BLaER1 treated with 17β-estradiol and CSF1 and Interleukin-3, amounts not matched to agents 10 nM and 100 nM (cell line): ENCODE results near the gene FCHSD2.

Experiments used
- H3K27ac ChIP-seq, 11 experiments: shearing (Covaris generic); formaldehyde crosslinking; 2 replicates each; pipeline ENCODE4 v1.8.1; 2022
- H3K27me3 ChIP-seq, 11 experiments: shearing (Covaris generic); formaldehyde crosslinking; 2 replicates each; pipeline ENCODE4 v1.8.1; 2022
- H3K36me3 ChIP-seq, 11 experiments: shearing (Covaris generic); formaldehyde crosslinking; 2 replicates each; pipeline ENCODE4 v1.8.1; 2022
- H3K4me1 ChIP-seq, 10 experiments: shearing (Covaris generic); formaldehyde crosslinking; 2 replicates each; pipeline ENCODE4 v1.8.1; 2022
- H3K4me2 ChIP-seq, 11 experiments: shearing (Covaris generic); formaldehyde crosslinking; 2 replicates each; pipeline ENCODE4 v1.8.1; 2022
- H3K4me3 ChIP-seq, 10 experiments: shearing (Covaris generic); formaldehyde crosslinking; 2 replicates each; pipeline ENCODE4 v1.8.1; 2022
- H3K9ac ChIP-seq, 11 experiments: shearing (Covaris generic); formaldehyde crosslinking; 2 replicates each; pipeline ENCODE4 v1.8.1; 2022
- H3K9me3 ChIP-seq, 11 experiments: shearing (Covaris generic); formaldehyde crosslinking; replicated peaks in 1 of 11; 2 replicates each; pipeline ENCODE4 v1.8.1; 2022
- H4K20me1 ChIP-seq, 11 experiments: shearing (Covaris generic); formaldehyde crosslinking; 2 replicates each; pipeline ENCODE4 v1.8.1; 2022
- Cebpa-rat ChIP-seq, 11 experiments: shearing (Covaris generic); IDR thresholded peaks; 2 replicates each; pipeline ENCODE4 v1.8.1; 2022

The FCHSD2 gene

DNA sequence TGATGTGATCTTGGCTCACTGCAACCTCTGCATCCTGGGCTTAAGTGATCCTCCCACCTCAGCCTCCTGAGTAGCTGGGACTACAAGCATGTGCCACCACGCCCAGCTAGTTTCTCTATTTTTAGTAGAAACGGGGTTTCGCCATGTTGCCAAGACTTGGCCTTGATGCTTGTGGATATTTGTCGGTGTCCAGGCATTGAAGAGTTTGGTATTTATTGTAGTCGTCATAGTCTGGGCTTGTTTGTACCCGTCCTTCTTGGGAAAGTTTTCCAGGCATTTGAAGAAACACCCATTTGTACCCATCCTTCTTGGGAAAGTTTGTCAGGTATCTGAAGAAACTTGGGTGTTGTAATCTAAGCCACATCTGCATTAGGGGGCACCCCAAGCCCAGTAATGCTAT, 28.7 kb downstream of the FCHSD2 start:
- no peak for TF ChIP-seq Cebpa-rat (IDR thresholded peaks at IDR 0.05)
- Histone ChIP-seq H3K4me2 (no peak overlapping the region), H3K9me3 (peaks cover 35 to 85% (median 76%) of the 10 kb centered on the region in 11 experiments; a peak in 21 of 22 replicates), H3K4me3 (no peak overlapping the region), H3K4me1 (peaks cover 0 to 35% (median 0%) of the 10 kb centered on the region in 10 experiments; a peak in 6 of 20 replicates), H3K9ac (no peak overlapping the region), H3K27me3 (no peaks in the 10 kb centered on the region), H3K36me3 (peaks cover 54 to 75% (median 66%) of the 10 kb centered on the region in 11 experiments), H3K27ac (no peak overlapping the region), H4K20me1 (peaks cover 0 to 51% (median 0%) of the 10 kb centered on the region in 11 experiments; a peak in 5 of 22 replicates)

DNA sequence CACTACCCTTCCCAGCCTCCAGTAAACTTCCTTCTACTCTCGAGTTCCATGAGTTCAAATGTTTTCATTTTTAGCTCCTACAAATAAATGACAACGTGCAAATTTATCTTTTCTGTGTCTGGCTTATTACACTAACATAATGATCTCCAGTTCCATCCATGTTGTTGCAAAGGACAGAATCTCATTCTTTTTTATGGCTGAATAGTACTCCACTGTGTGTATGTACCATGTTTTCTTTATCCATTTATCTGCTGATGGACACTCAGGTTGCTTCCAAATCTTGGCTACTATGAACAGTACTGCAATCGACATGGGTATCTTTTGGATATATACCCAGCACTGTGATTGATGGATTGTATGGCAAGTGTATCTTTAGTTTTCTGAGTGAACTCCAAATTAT, 34.5 kb downstream of the FCHSD2 start:
- H3K4me1 ChIP-seq = peaks cover 0 to 17% (median 0%) of the 10 kb centered on the region in 10 experiments; a peak in 3 of 20 replicates
- no peak overlapping the region for H3K9ac ChIP-seq
- peaks cover 14 to 52% (median 35%) of the 10 kb centered on the region in 11 experiments; a peak in 21 of 22 replicates for H3K9me3 ChIP-seq
- H4K20me1 ChIP-seq = peaks cover 0 to 57% (median under 1%) of the 10 kb centered on the region in 11 experiments; a peak in 8 of 22 replicates
- H3K27ac ChIP-seq = no peak overlapping the region
- no peak overlapping the region for H3K4me3 ChIP-seq
- no peak overlapping the region for H3K4me2 ChIP-seq
- peaks cover 28 to 69% (median 41%) of the 10 kb centered on the region in 11 experiments; a peak in 21 of 22 replicates for H3K36me3 ChIP-seq
- no peaks in the 10 kb centered on the region for H3K27me3 ChIP-seq
- TF ChIP-seq Cebpa-rat (IDR thresholded peaks at IDR 0.05) = no peak

DNA sequence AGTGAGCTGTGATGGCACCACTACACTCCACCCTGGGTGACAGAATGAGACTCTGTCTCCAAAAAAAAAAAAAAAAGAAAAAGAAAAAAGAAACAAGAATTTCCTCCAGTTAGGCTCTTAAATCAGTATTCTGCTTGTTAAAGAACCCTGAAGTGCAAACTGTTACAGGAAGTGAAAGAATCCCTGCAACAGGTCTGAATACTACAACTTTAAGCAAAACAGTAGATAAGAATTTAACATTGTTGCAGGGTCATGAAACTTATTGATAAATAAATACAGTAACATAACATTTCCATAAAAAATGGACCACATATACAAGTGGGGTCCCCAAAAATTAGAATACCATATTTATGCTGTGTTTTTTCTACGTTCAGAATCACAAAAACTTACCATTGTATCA, 35.8 kb downstream of the FCHSD2 start:
- no peak overlapping the region for H3K4me3 ChIP-seq
- TF ChIP-seq Cebpa-rat (IDR thresholded peaks at IDR 0.05) = no peak

DNA sequence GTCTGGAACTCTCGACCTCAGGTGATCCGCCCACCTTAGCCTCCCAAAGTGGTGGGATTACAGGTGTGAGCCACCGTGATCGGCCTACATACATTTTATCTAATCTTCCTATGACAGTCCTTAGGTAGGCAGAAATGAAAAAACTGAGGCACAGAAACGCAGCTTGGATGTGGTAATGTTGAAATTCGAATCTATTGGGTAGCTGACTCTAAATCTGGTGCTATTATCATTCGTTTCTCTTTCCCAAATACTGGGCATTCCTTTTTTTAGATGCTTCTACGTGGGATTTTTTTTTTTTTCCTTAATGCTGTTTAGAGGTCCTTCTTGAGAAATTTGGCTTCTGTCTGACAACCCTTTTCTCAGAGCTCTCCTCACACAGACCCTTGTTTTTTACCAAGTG, 41.5 kb downstream of the FCHSD2 start:
- Histone ChIP-seq H3K4me3 (no peak overlapping the region), H3K36me3 (peaks cover 38 to 71% (median 55%) of the 10 kb centered on the region in 11 experiments), H3K9ac (no peak overlapping the region), H3K27me3 (no peaks in the 10 kb centered on the region), H3K27ac (no peak overlapping the region), H3K4me2 (no peak overlapping the region), H4K20me1 (peaks cover 0 to 85% (median 12%) of the 10 kb centered on the region in 11 experiments; a peak in 13 of 22 replicates), H3K9me3 (peaks cover 0 to 13% (median 4%) of the 10 kb centered on the region in 11 experiments; a peak in 7 of 22 replicates), H3K4me1 (peaks cover 0 to 59% (median 0%) of the 10 kb centered on the region in 10 experiments; a peak in 8 of 20 replicates)
- TF ChIP-seq Cebpa-rat (IDR thresholded peaks at IDR 0.05) = no peak

More for the DNA sequence above, 35.8 kb downstream of the FCHSD2 start:
- Histone ChIP-seq H3K4me2 (no peak overlapping the region), H3K27me3 (no peaks in the 10 kb centered on the region), H3K9me3 (peaks cover 10 to 41% (median 27%) of the 10 kb centered on the region in 11 experiments; a peak in 20 of 22 replicates), H3K9ac (no peak overlapping the region), H3K36me3 (peaks cover 23 to 71% (median 42%) of the 10 kb centered on the region in 11 experiments; a peak in 20 of 22 replicates), H3K4me1 (peaks cover 0 to 29% (median 0%) of the 10 kb centered on the region in 10 experiments; a peak in 3 of 20 replicates), H4K20me1 (peaks cover 0 to 69% (median 4%) of the 10 kb centered on the region in 11 experiments; a peak in 9 of 22 replicates), H3K27ac (no peak overlapping the region)

DNA sequence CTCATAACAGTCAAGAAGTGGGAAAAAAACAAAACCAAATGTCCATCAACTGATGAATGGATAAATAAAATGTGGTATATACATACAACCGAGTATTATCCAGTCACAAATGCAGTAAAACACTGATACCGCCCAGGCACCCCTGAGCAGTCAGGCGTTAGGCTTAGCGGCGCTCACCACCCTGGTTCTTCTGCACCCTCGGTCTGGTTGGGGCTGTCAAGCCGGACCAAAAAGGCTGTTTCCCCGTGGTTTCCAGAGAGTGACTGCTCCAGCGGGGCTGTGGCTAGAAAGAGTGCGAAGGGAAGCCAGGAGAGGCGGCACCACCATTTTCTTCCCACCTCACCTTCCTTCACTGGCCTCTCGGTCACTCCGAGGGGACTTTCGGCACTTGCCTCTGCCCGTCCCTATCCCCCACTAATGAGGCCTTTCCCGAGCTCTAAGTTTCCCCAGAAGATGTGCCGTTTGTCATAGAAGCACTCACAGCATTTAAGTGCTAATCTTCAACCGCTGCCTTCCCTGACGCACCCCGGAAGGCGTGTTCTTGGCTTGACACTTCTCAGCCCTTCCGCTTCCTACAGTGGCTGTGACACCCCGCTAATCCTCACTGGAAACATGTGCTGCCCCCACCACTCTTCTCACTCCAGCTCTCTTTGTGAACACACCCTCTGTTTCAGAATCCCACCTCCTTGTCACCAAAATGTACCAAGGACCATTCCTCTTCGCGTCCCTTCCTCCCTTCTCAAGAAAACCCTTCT, 42.4 kb downstream of the FCHSD2 start:
- Histone ChIP-seq H3K9me3 (peaks cover 0 to 13% (median 4%) of the 10 kb centered on the region in 11 experiments; a peak in 7 of 22 replicates), H3K4me1 (peaks cover 0 to 68% (median 0%) of the 10 kb centered on the region in 10 experiments; a peak in 8 of 20 replicates), H3K27me3 (no peaks in the 10 kb centered on the region), H4K20me1 (peaks cover 0 to 85% (median 12%) of the 10 kb centered on the region in 11 experiments; a peak in 13 of 22 replicates), H3K4me2 (peak overlapping the region in 2 of 11 experiments; percentile 15 to 35; a peak in 2 of 22 replicates), H3K36me3 (peaks cover 35 to 68% (median 53%) of the 10 kb centered on the region in 11 experiments), H3K4me3 (no peak overlapping the region), H3K27ac (no peak overlapping the region), H3K9ac (no peak overlapping the region)
- no peak for TF ChIP-seq Cebpa-rat (IDR thresholded peaks at IDR 0.05)

DNA sequence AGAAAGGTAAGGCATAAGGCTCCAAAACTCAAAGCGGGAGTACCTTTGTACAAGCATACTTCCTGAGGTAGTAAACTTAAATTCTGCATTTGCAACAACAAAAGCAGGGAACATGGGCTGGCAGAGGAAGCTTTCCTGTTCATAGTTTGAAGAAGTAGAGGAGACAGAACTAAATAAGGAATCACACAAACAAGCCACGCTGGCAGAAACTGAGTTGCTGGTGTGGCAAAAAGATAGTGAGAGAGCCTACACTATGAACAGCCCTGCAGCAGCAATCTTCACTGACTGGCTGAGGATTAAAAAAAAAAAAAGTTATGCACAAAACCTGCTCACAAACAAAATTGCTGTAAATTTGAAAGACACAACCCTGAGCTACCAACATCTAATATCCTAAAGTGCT, 46.5 kb downstream of the FCHSD2 start:
- H3K9ac ChIP-seq = peak overlapping the region in 3 of 11 experiments; percentile 23 to 71 (median 65); a peak in 5 of 22 replicates
- H4K20me1 ChIP-seq = peaks cover 0 to 72% (median 10%) of the 10 kb centered on the region in 11 experiments; a peak in 12 of 22 replicates
- peak overlapping the region in 4 of 11 experiments; percentile 12 to 92 (median 74); a peak in 7 of 22 replicates for H3K4me2 ChIP-seq
- no peaks in the 10 kb centered on the region for H3K27me3 ChIP-seq
- H3K27ac ChIP-seq = peak overlapping the region in 3 of 11 experiments; percentile 32 to 68 (median 57); a peak in 5 of 22 replicates
- peak overlapping the region in 2 of 10 experiments; percentile 2 to 27; a peak in 3 of 20 replicates for H3K4me3 ChIP-seq
- peaks cover 0 to 86% (median 0%) of the 10 kb centered on the region in 10 experiments; a peak in 8 of 20 replicates for H3K4me1 ChIP-seq
- peaks cover 34 to 68% (median 52%) of the 10 kb centered on the region in 11 experiments for H3K36me3 ChIP-seq
- TF ChIP-seq Cebpa-rat (IDR thresholded peaks at IDR 0.05) = no peak
- H3K9me3 ChIP-seq = peaks cover 0 to 21% (median 12%) of the 10 kb centered on the region in 11 experiments; a peak in 10 of 22 replicates

DNA sequence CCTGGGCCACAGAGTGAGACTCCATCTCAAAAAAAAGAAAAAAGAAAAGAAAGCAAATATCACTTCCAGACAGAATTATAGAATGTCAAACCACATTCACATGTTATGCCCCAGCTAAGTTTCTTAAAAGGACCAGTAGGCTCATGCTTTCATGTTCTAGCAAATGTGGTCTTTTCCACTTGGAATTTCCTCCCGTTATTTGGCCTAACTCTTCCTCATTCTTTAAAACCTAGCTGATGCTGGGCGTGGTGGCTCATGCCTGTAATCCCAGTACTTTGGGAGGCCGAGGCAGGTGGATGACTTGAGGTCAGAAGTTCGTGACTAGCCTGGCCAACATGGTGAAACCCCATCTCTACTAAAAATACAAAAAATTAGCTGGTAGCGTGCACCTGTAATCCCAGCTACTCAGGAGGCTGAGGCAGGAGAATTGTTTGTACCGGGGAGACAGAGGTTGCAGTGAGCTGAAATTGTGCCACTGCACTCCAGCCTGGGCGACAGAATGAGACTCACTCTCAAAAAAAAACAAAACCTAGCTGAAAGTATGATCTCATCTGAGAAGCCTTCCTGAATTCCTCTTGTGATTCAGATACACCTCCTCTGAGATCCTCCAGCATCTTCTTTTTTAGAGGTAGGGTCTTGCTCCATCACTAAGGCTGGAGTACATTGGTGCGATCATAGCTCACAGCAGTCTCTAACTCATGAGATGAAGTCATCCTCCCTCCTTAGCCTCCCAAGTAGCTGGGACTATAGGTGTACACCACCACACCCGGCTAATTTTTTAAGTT, 50.4 kb downstream of the FCHSD2 start:
- peaks cover 24 to 50% (median 40%) of the 10 kb centered on the region in 11 experiments for H3K36me3 ChIP-seq
- no peak for TF ChIP-seq Cebpa-rat (IDR thresholded peaks at IDR 0.05)
- H3K4me3 ChIP-seq = no peak overlapping the region
- H3K27ac ChIP-seq = no peak overlapping the region
- H3K4me1 ChIP-seq = peaks cover 0 to 83% (median 12%) of the 10 kb centered on the region in 10 experiments; a peak in 12 of 20 replicates
- no peak overlapping the region for H3K4me2 ChIP-seq
- H3K9me3 ChIP-seq = peaks cover 0 to 20% (median 12%) of the 10 kb centered on the region in 11 experiments; a peak in 9 of 22 replicates
- no peak overlapping the region for H3K9ac ChIP-seq
- H3K27me3 ChIP-seq = no peaks in the 10 kb centered on the region
- peaks cover 0 to 53% (median 4%) of the 10 kb centered on the region in 11 experiments; a peak in 10 of 22 replicates for H4K20me1 ChIP-seq

DNA sequence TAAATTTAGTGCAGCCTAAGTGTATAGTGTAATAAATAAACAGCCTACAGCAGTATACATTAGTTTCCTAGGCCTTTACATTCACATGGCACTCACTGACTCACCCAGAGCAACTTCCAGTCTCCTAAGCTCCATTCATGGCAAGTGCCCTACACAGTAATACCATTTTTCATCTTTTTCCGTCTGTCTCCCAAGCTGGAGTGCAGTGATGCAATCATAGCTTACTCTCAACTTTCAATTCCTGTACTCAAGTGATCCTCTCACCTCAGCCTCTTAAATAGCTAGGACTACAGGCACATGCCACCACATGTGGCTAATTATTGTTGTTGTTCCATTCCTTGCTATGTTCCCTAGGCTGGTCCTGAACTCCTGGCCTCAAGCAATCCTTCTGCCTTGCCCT, 54.4 kb downstream of the FCHSD2 start:
- peaks cover 0 to 23% (median 0%) of the 10 kb centered on the region in 11 experiments; a peak in 6 of 22 replicates for H4K20me1 ChIP-seq
- H3K9me3 ChIP-seq = peaks cover 0 to 14% (median 7%) of the 10 kb centered on the region in 11 experiments; a peak in 7 of 22 replicates

More for the DNA sequence above, 54.4 kb downstream of the FCHSD2 start:
- Histone ChIP-seq H3K4me1 (peaks cover 0 to 81% (median 23%) of the 10 kb centered on the region in 10 experiments; a peak in 12 of 20 replicates), H3K4me3 (no peak overlapping the region), H3K27me3 (no peaks in the 10 kb centered on the region), H3K9ac (no peak overlapping the region; a peak in 1 of 22 replicates), H3K4me2 (peak overlapping the region in 5 of 11 experiments; percentile 8 to 88 (median 73); a peak in 10 of 22 replicates), H3K27ac (peak overlapping the region in 5 of 11 experiments; percentile 14 to 91 (median 65); a peak in 10 of 22 replicates), H3K36me3 (peaks cover 30 to 56% (median 41%) of the 10 kb centered on the region in 11 experiments)
- peak in 4 of 11 experiments; percentile 7 to 20 (median 11); a peak in 1 of 22 replicates for TF ChIP-seq Cebpa-rat (IDR thresholded peaks at IDR 0.05)
